Erythroblast (primary cell): ENCODE data around the gene FAM107A.

Experiments used
- DNase-seq, 2 experiments: peaks; one replicate each; lab custom pipeline; 2025; lab: John Stamatoyannopoulos, UW
- GATA1 ChIP-seq: IDR thresholded peaks from 2 replicates; pipeline ENCODE4 v1.6.1; 2011; ENCODE audit warnings: low read depth, mild to moderate bottlenecking, control low read depth, low read length, moderate library complexity
- POLR2A ChIP-seq: IDR thresholded peaks from 2 replicates; pipeline ENCODE4 v1.6.1; 2011; ENCODE audit warnings: mild to moderate bottlenecking, low read length

The FAM107A gene

GRCh38 chr3:58556001-58556400 lies 21.2 kb downstream of the FAM107A start:
- TF ChIP-seq POLR2A (no peak), GATA1 (no peak)
- no peak for DNase-seq

- TF ChIP-seq POLR2A (no peak), GATA1 (no peak)
- no peak for DNase-seq
Observed at GRCh38 chr3:58555203-58555602, 22.0 kb downstream of the FAM107A start.

GRCh38 chr3:58553003-58553402 lies 24.2 kb downstream of the FAM107A start:
- TF ChIP-seq GATA1 (no peak), POLR2A (no peak)
- no peak for DNase-seq

DNA sequence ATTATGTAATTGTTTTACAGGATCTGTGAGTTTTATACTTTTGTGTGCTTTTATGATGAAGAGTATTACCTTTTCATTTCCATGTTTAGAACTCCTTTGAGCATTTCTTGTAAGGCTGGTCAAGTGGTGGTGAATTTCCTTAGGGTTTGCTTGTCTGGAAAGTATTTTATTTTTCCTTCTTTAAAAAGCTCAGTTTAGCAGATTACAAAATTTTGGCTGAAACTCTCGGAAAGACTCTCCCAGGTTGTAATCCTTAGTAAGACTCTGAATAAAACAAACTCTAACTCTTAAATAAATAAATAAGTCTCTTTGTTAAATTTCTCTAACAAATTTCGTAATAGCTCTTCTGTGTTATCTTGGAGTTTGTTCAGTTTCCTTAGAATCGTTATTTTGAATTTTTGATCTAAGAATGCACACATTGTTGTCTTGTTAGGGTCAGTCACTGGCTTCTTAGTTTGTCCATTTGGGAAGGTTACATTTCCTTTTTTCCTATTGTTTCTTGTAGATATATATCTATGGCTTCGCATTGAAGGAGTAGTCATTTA lies 25.5 kb downstream of the FAM107A start:
- TF ChIP-seq POLR2A, result no peak
- TF ChIP-seq GATA1, result no peak
- no peak for DNase-seq

DNA sequence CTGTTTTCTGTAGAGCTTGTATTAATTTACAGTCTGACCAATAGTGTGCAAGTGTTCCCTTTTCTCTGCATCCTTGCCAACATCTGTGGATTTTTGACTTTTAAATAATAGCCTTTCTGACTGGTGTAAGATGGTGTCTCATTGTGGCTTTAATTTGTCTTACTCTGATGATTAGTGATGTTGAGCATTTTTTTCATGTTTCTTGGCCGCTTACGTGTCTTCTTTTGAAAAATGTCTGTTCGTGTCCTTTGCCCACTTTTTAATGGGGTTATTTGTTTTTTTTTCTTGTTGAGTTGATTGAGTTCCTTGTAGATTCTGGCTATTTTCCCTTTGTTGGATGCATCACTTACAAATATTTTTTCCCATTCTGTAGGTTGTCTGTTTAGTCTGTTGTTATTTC lies 32.6 kb downstream of the FAM107A start:
- TF ChIP-seq GATA1, result no peak
- no peak for TF ChIP-seq POLR2A
- no peak for DNase-seq

- DNase-seq, result no peak
- no peak for TF ChIP-seq GATA1
- TF ChIP-seq POLR2A, result no peak
Observed at GRCh38 chr3:58540176-58540858, 36.9 kb downstream of the FAM107A start.

DNA sequence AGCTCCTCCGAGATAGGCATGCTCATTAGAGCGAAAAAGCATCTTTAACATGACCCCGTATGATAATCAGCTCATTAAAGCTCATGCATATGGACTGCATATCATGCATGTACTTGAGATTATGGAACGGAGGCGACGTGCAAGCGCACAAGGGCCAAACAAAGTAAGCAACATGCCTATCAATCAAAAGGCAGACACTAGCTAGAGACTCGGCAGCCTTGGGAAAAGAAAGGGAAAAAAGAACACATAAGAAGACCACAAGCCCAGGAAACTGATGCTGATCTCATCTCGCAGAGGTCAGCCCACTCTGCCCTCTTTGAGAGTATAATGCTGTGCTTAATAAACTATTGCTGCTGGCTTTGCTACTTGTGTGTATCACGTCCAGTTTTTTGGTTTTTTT lies 37.6 kb downstream of the FAM107A start:
- TF ChIP-seq POLR2A (no peak), GATA1 (no peak)
- no peak for DNase-seq

- DNase-seq, result no peak
- TF ChIP-seq POLR2A, result no peak
Observed at GRCh38 chr3:58537412-58538301, 39.5 kb downstream of the FAM107A start.

- no peak for TF ChIP-seq GATA1
- no peak for TF ChIP-seq POLR2A
Observed at GRCh38 chr3:58536501-58537411, 40.4 kb downstream of the FAM107A start, which contains the start of gene ACOX2. Gene ACOX2, minus strand, starts transcription at chr3:58537190. Its CDS starts 2,084 bp downstream, at chr3:58535106.

GRCh38 chr3:58535531-58536500 lies 41.4 kb downstream of the FAM107A start:
- TF ChIP-seq GATA1 (no peak), POLR2A (no peak)
- peak; percentile 29 to 64 for DNase-seq

More at GRCh38 chr3:58536501-58537411, 40.4 kb downstream of the FAM107A start, which contains the start of gene ACOX2:
- no peak for DNase-seq

- no peak for TF ChIP-seq GATA1
- TF ChIP-seq POLR2A, result no peak
- DNase-seq, result no peak
Observed at GRCh38 chr3:58534592-58535494, 42.3 kb downstream of the FAM107A start.
